CD4-positive, alpha-beta memory T cell (primary cell): ENCODE results near the gene LIN37. TPM values are rescaled to one million over a fixed set of nuclear protein-coding genes. Genes with fewer than 3 reads are reported as not detected.

ENCODE experiments used
- CTCF ChIA-PET: fragments of 350-600 bp; sonication (Branson Sonifier 250); formaldehyde crosslinking; loops from one replicate; lab custom pipeline; 2021; ENCODE audit warnings: inconsistent platforms; ENCODE audit not compliant: partially characterized antibody; lab: Charles Lee
- POLR2A ChIA-PET: fragments of 350-600 bp; sonication (Branson Sonifier 250); formaldehyde crosslinking; loops from one replicate; lab custom pipeline; 2021; ENCODE audit not compliant: partially characterized antibody; lab: Charles Lee
- DNase-seq, 5 donors: peaks; one replicate each; pipeline versions ENCODE4 v3.0.0 to v3.0.0-alpha.2; 2020 to 2022; ENCODE audit warnings: mixed read lengths in 1 of 5
- H3K27ac ChIP-seq: one replicate; pipeline ENCODE4 v1.7.0; 2013; ENCODE audit warnings: low read depth, low read length
- H3K27me3 ChIP-seq: 2 replicates; pipeline ENCODE4 v1.7.0; 2013; ENCODE audit warnings: mild to moderate bottlenecking, low read length, moderate library complexity; ENCODE audit not compliant: insufficient read depth
- H3K36me3 ChIP-seq: 2 replicates; pipeline ENCODE4 v1.7.0; 2013; ENCODE audit warnings: mild to moderate bottlenecking, low read length, moderate library complexity; ENCODE audit not compliant: insufficient read depth
- H3K4me1 ChIP-seq: 2 replicates; pipeline ENCODE4 v1.7.0; 2013; ENCODE audit warnings: mild to moderate bottlenecking, low read length, moderate library complexity; ENCODE audit not compliant: insufficient read depth
- H3K4me3 ChIP-seq, 2 donors: one replicate each; pipeline ENCODE4 v1.7.0; 2013; ENCODE audit warnings: low read length in 2 of 2, mild to moderate bottlenecking in 1 of 2
- H3K9me3 ChIP-seq, 2 donors: one replicate each; pipeline ENCODE4 v1.7.0; 2013; ENCODE audit warnings: low read length in 2 of 2, control low read depth in 1 of 2; ENCODE audit not compliant: control insufficient read depth in 1 of 2
- H3K27ac Mint-ChIP-seq, 7 donors: one replicate each; pipeline ENCODE4 v1.8.0; 2020 to 2021; ENCODE audit warnings: mixed read lengths in 7 of 7, mild to moderate bottlenecking in 6 of 7, inconsistent platforms in 3 of 7, moderate library complexity in 3 of 7
- H3K27me3 Mint-ChIP-seq, 2 donors: one replicate each; pipeline ENCODE4 v1.8.0; 2020 to 2021; ENCODE audit warnings: mixed read lengths in 2 of 2
- H3K36me3 Mint-ChIP-seq, 2 donors: one replicate each; pipeline ENCODE4 v1.8.0; 2020 to 2021; ENCODE audit warnings: mixed read lengths in 2 of 2, inconsistent platforms in 1 of 2, mild to moderate bottlenecking in 1 of 2
- H3K4me1 Mint-ChIP-seq, 4 donors: one replicate each; pipeline ENCODE4 v1.8.0; 2020 to 2021; ENCODE audit warnings: mixed read lengths in 4 of 4, mild to moderate bottlenecking in 1 of 4
- H3K4me3 Mint-ChIP-seq, 8 donors: one replicate each; pipeline ENCODE4 v1.8.0; 2020 to 2021; ENCODE audit warnings: mixed read lengths in 8 of 8, mild to moderate bottlenecking in 7 of 8, moderate library complexity in 6 of 8, inconsistent platforms in 3 of 8
- H3K9me3 Mint-ChIP-seq, 8 donors: one replicate each; pipeline ENCODE4 v1.8.0; 2020 to 2021; ENCODE audit warnings: mixed read lengths in 8 of 8, mild to moderate bottlenecking in 5 of 8, inconsistent platforms in 3 of 8, moderate library complexity in 1 of 8
- intact Hi-C: fragments of 100-400 bp; cut with micrococcal nuclease; formaldehyde crosslinking; loops from one replicate; pipeline ENCODE4 v1.15.1; 2023
- polyA plus RNA-seq, 2 donors: library from polyadenylated mRNA; unstranded; fragments of 300-500 nt; fragmentation: Illumina TruSeq; gene quantifications; one replicate each; pipeline ENCODE4 v1.2.3, GENCODE V29; 2021
- total RNA-seq, 2 experiments: library from RNA; stranded (reverse); gene quantifications; one replicate each; pipeline ENCODE4 v1.2.3, GENCODE V29; 2021

Gene LIN37
- total and polyA plus RNA-seq, 4 experiments from 2014 or later: 8.3 to 29.4 (median 19.8) TPM

DNA sequence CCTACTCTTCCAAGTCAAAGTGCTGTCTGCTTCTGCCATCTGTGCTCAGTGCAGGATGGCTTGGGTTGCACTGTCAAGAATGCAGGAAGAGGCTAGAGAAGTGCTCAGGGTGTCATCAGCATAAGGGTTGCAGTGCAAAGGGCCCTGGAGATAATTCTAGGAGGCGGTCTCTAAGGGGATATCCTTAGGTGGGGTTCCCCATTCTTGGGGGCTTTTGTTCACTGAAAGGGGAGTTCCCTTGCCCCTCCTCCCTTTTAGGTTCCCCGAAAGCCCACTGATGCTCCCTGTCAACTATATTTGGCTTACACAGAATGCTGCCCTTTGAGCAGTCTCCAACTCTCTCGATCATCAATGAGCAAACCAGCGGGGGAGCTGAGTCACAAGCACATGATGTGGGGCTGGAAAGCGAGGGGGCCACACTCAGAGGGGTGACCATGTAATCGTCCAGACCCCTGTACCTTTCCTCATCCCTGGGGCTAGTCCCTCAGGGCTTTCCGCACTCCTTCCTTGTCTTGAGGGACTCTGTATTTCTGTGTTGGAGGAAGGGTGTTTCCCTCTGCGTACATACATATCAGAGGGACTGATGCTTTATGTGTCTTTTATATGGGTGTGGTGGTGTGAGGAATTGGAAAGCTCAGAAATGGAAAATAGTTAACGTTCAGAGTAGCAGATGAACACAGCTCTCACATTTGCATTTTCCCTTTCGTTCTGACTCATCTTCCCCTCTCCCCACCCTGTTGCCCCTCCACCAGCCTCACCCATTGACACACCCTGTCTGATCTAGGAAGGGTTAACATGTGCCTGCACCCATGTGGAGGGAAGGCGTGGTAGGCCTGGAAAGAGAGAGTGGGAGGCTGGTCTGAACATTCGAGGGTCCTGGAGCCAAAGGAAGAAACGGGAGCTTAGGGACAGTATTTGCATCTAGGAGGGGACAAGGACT lies 37.3 kb upstream of the LIN37 start:
- intact Hi-C loops: no loop called here
- H3K4me1 ChIP-seq: peaks cover 60% of the 10 kb centered on the region
- H3K4me3 ChIP-seq: peak overlapping the region in 1 of 2 donors; percentile 11
- H3K9me3 Mint-ChIP-seq: peaks cover 0 to 1% (median 0%) of the 10 kb centered on the region in 8 donors
- peak overlapping the region in 3 of 8 donors; percentile 21 to 67 (median 57) for H3K4me3 Mint-ChIP-seq
- no peaks in the 10 kb centered on the region for H3K36me3 ChIP-seq
- POLR2A ChIA-PET: interaction anchor here (0.6 to 6.3 kb wide), 2 partner anchors 8 to 327 kb away, joined by 3 to 61 read pairs; partner anchors contain the start of gene ZBTB32
- CTCF ChIA-PET: interaction anchor here (3.1 to 6.0 kb wide), 2 partner anchors 14 to 17 kb away, joined by 10 to 54 read pairs; no protein-coding TSS in a partner anchor
- peak in 2 of 5 donors; percentile 5 to 58 for DNase-seq
- H3K27me3 ChIP-seq: no peaks in the 10 kb centered on the region
- no peaks in the 10 kb centered on the region for H3K36me3 Mint-ChIP-seq
- peak overlapping the region; percentile 40 for H3K27ac ChIP-seq
- H3K4me1 Mint-ChIP-seq: peaks cover 35 to 56% (median 47%) of the 10 kb centered on the region in 4 donors
- H3K27ac Mint-ChIP-seq: peak overlapping the region; percentile 59 to 83 (median 74)
- no peaks in the 10 kb centered on the region for H3K9me3 ChIP-seq
- no peaks in the 10 kb centered on the region for H3K27me3 Mint-ChIP-seq

DNA sequence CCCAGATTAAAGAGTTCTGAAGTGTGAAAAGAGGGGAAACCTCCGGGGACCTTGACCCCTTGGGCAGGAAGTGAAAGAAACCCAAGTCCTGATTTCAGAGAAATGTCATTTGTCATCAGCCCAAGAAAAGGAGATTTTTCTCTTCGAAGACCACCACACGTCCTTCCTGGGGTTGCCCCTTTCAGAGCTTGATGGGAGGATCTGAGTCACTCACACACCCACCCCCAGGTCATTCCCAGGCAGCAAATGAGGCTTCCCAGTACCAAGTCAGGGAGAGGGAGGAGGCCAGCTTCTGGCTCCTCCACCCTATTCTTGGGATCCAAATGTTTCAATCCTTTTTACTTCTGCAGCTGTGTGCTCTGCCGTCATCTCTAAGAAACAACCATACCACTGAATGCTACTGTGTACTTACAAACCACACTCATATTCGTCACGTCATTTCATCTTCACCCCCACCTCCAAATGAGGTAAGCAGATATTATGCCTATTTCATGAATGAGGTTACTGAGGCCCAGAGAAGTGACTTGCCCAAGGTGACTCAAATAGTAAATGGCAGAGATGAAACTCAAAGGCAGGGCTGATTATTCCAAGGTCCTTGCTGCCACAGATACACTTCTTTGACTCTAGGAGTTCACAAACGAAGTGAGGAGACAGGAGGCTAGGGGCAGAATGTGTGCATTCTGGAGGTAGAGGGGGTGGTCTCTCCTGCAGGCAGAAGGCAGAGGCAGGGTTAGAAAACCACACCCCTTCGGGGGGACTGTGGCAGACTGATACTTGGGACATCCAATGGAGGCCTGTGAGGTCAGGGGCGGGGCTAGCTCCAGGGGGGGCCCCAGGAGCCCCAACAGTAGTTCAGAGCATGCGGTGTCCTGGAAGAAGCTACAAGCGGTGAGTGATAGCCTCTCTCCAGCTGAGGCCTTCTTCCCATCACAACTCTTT lies 35.5 kb upstream of the LIN37 start:
- peak; percentile 42 to 75 (median 52) for DNase-seq
- peaks cover 42 to 68% (median 54%) of the 10 kb centered on the region in 4 donors for H3K4me1 Mint-ChIP-seq
- H3K27me3 ChIP-seq: no peaks in the 10 kb centered on the region
- peak overlapping the region; percentile 63 for H3K27ac ChIP-seq
- CTCF ChIA-PET: interaction anchor here (3.1 to 6.0 kb wide), 2 partner anchors 16 to 19 kb away, joined by 10 to 54 read pairs; no protein-coding TSS in a partner anchor
- H3K36me3 Mint-ChIP-seq: peaks cover 0 to 3% of the 10 kb centered on the region in 2 donors
- peaks cover 0 to 1% (median 0%) of the 10 kb centered on the region in 8 donors for H3K9me3 Mint-ChIP-seq
- peaks cover 66% of the 10 kb centered on the region for H3K4me1 ChIP-seq
- H3K4me3 Mint-ChIP-seq: peak overlapping the region; percentile 35 to 83 (median 64)
- H3K9me3 ChIP-seq: no peaks in the 10 kb centered on the region
- no peaks in the 10 kb centered on the region for H3K27me3 Mint-ChIP-seq
- no peak overlapping the region for H3K4me3 ChIP-seq
- peak overlapping the region; percentile 88 to 98 (median 92) for H3K27ac Mint-ChIP-seq
- intact Hi-C loops: no loop called here
- no peaks in the 10 kb centered on the region for H3K36me3 ChIP-seq
- POLR2A ChIA-PET: interaction anchor here (0.7 to 6.3 kb wide), 5 partner anchors 9 to 221 kb away, joined by 3 to 61 read pairs (median 3); partner anchors contain the start of genes PSENEN, U2AF1L4 and ZBTB32

DNA sequence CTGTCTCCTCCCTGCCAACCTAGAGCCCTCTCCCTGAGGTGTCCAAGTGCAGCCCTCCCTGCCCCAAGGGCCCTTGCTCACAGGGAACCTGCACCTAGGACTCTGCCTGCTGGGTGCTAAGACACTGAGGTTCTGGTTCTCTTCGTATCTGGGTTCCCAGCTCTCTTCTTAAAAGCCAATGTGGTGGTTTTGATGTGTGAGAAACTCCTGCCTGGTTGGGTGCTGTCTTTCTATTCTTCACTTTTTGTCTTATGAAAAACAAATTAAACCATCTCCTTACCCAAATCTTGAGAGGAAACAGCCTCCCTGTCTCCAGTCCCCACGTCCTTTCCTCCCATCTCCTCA lies 34.9 kb upstream of the LIN37 start:
- Histone ChIP-seq H3K36me3 (no peaks in the 10 kb centered on the region), H3K4me1 (peaks cover 66% of the 10 kb centered on the region), H3K27ac (peak overlapping the region; percentile 63), H3K27me3 (no peaks in the 10 kb centered on the region), H3K4me3 (no peak overlapping the region), H3K9me3 (no peaks in the 10 kb centered on the region)
- H3K9me3 Mint-ChIP-seq: peaks cover 0 to 1% (median 0%) of the 10 kb centered on the region in 8 donors
- peak overlapping the region; percentile 44 to 98 (median 92) for H3K27ac Mint-ChIP-seq
- CTCF ChIA-PET: interaction anchor here (3.1 to 6.0 kb wide), 2 partner anchors 16 to 20 kb away, joined by 10 to 54 read pairs; no protein-coding TSS in a partner anchor
- intact Hi-C loops: no loop called here
- H3K27me3 Mint-ChIP-seq: no peaks in the 10 kb centered on the region
- peak overlapping the region; percentile 6 to 83 (median 60) for H3K4me3 Mint-ChIP-seq
- peaks cover 0 to 3% of the 10 kb centered on the region in 2 donors for H3K36me3 Mint-ChIP-seq
- DNase-seq: peak in 2 of 5 donors; percentile 15 to 30
- H3K4me1 Mint-ChIP-seq: peaks cover 43 to 70% (median 54%) of the 10 kb centered on the region in 4 donors
- POLR2A ChIA-PET: interaction anchor here (0.7 to 6.3 kb wide), 4 partner anchors 11 to 221 kb away, joined by 3 to 61 read pairs (median 6); partner anchors contain the start of genes PSENEN, U2AF1L4 and ZBTB32

DNA sequence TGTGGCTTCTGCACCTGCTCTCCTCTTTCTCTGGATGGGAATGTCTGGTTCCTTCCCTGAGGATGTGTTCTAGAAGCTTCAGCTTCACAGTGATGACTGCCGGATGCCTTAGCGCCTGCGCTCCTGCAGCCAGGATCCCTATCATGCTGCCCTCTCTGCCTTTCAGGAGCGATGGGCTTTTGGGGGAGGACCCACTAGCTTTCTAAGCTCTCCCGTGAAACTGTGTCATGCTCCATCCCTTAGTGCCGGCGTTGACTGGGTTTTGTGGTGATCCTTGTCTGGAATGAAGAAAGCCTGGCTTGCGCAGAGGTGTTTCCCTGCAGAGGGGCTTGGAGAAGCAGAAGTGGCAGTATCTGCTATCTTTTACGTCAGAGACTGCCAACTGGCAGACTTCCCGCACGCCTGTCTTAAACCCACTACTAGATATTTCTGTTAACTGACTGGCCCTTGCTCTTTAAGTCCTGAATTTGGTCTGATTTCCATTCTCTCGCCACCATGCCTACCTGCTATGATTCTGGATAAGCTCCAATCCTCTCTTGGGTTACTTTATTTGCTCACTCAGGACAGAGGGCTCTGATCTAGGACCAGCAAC lies 34.4 kb upstream of the LIN37 start:
- ChIA-PET POLR2A (interaction anchor here (0.7 to 6.3 kb wide), 3 partner anchors 11 to 220 kb away, joined by 3 to 61 read pairs (median 8); partner anchors contain the start of genes PSENEN, U2AF1L4 and ZBTB32), CTCF (interaction anchor here (1.0 to 6.0 kb wide), 4 partner anchors 12 to 20 kb away, joined by 3 to 54 read pairs (median 12); no protein-coding TSS in a partner anchor)
- Histone ChIP-seq H3K4me3 (no peak overlapping the region), H3K4me1 (peaks cover 70% of the 10 kb centered on the region), H3K27ac (peak overlapping the region; percentile 63), H3K36me3 (no peaks in the 10 kb centered on the region), H3K9me3 (no peaks in the 10 kb centered on the region), H3K27me3 (no peaks in the 10 kb centered on the region)
- H3K36me3 Mint-ChIP-seq: peaks cover 0 to 5% of the 10 kb centered on the region in 2 donors
- no peaks in the 10 kb centered on the region for H3K27me3 Mint-ChIP-seq
- H3K4me3 Mint-ChIP-seq: peak overlapping the region in 6 of 8 donors; percentile 25 to 83 (median 52)
- DNase-seq: no peak
- H3K4me1 Mint-ChIP-seq: peaks cover 45 to 75% (median 59%) of the 10 kb centered on the region in 4 donors
- peaks cover 0 to 1% (median 0%) of the 10 kb centered on the region in 8 donors for H3K9me3 Mint-ChIP-seq
- peak overlapping the region; percentile 64 to 98 (median 92) for H3K27ac Mint-ChIP-seq
- intact Hi-C loops: no loop called here

DNA sequence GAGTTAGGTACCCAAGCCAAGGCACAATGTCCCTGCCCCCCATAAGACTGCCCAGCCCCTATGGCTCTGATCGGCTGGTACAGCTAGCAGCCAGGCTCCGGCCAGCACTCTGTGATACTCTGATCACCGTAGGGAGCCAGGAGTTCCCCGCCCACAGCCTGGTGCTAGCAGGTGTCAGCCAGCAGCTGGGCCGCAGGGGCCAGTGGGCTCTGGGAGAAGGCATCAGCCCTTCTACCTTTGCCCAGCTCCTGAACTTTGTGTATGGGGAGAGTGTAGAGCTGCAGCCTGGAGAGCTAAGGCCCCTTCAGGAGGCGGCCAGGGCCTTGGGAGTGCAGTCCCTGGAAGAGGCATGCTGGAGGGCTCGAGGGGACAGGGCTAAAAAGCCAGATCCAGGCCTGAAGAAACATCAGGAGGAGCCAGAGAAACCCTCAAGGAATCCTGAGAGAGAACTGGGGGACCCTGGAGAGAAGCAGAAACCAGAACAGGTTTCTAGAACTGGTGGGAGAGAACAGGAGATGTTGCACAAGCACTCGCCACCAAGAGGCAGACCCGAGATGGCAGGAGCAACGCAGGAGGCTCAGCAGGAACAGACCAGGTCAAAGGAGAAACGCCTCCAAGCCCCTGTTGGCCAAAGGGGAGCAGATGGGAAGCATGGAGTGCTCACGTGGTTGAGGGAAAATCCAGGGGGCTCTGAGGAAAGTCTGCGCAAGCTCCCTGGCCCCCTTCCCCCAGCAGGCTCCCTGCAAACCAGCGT lies 33.6 kb upstream of the LIN37 start:
- Mint-ChIP-seq H3K27ac (peak overlapping the region; percentile 38 to 98 (median 91)), H3K36me3 (peaks cover 0 to 5% of the 10 kb centered on the region in 2 donors), H3K4me1 (peaks cover 49 to 82% (median 65%) of the 10 kb centered on the region in 4 donors), H3K4me3 (peak overlapping the region; percentile 48 to 82 (median 66)), H3K27me3 (no peaks in the 10 kb centered on the region), H3K9me3 (peaks cover 0 to 1% (median 0%) of the 10 kb centered on the region in 8 donors)
- ChIA-PET CTCF (interaction anchor here (0.6 to 6.0 kb wide), 6 partner anchors 11 to 55 kb away, joined by 3 to 54 read pairs (median 4); partner anchors contain the start of gene LIN37), POLR2A (interaction anchor here (1.2 to 6.3 kb wide), 4 partner anchors 12 to 30 kb away, joined by 3 to 61 read pairs (median 8); partner anchors contain the start of genes PSENEN, U2AF1L4 and ZBTB32)
- H3K4me3 ChIP-seq: no peak overlapping the region
- H3K9me3 ChIP-seq: no peaks in the 10 kb centered on the region
- DNase-seq: no peak
- intact Hi-C loops: no loop called here
- H3K27ac ChIP-seq: peak overlapping the region; percentile 63
- peaks cover 78% of the 10 kb centered on the region for H3K4me1 ChIP-seq
- H3K27me3 ChIP-seq: no peaks in the 10 kb centered on the region
- H3K36me3 ChIP-seq: no peaks in the 10 kb centered on the region
